HG03439 (cell line): ENCODE measurements around the gene SYCP3.
"Not testable (repeated sequence)": the region's sequence is repeated elsewhere in the genome, so short reads cannot be mapped to it uniquely, and the experiment has no call there.

Experiments used
- ATAC-seq: cut with Tn5 transposase; IDR thresholded peaks from one replicate; pipeline ENCODE4 v1.9.1; 2021; ENCODE audit warnings: mild to moderate bottlenecking, moderate library complexity; ENCODE audit not compliant: unreplicated experiment

Gene SYCP3

GRCh38 chr12:101685092-101685491 is 54.2 kb downstream of the SYCP3 start:
- ATAC-seq: no peak

DNA sequence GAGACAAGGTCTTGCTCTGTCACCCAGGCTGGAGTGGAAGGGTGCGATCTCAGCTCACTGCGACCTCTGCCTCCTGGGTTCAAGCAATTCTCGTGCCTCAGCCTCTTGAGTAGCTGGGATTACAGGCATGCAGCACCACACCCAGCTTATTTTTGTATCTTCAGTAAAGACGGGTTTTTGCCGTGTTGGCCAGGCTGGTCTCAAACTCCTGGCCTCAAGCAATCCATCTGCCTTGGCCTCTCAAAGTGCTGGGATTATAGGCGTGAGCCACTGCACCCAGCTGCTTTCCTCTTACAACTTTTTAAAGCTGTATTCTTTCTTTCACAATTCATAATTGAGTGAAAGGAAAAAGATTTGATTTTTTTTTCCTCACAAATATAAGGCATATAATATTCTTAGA is 57.6 kb downstream of the SYCP3 start:
- not testable (repeated sequence) for ATAC-seq

DNA sequence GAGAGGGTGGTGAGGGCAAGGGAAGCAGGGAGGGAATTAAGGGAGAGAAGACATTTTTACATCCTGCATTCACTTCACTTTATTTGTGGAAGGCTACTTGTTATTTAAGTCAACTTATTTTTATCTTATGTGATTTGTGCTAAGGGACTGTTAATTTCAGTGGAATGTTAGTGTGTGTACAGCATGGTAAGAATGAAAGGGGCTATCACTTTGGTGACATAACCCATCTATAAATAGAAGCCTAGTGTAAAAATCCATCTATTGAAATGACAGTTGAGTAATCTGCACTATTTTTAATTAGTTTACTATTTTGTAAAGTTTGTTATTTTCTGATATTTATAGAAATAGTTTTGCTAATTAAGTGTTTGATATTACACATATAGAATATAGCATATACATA is 58.6 kb downstream of the SYCP3 start:
- ATAC-seq: no peak

DNA sequence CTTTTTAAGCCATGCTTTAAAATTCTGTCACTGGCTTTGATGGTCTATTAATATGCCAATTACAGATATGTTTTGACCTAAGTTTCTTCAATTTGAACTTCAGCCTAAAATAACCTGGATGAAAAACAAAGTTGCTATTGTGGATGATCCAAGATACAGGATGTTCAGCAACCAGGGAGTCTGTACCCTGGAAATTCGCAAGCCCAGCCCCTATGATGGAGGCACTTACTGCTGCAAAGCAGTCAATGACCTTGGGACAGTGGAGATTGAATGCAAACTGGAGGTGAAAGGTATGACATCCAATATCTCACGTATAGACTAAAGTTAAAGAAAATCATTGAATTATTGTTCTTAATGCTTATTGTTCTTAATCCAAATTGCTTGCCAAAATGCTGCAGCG is 59.0 kb downstream of the SYCP3 start:
- ATAC-seq: no peak
